Chondrocyte (in vitro differentiated cells): ENCODE results near the gene OR51B4. TPM values are rescaled to one million over a fixed set of nuclear protein-coding genes. Genes with fewer than 3 reads are reported as not detected.
"Not testable (repeated sequence)": the region's sequence is repeated elsewhere in the genome, so short reads cannot be mapped to it uniquely, and the experiment has no call there.

Experiments used
- DNase-seq: peaks from one replicate; pipeline ENCODE4 v3.0.0; 2021; ENCODE audit warnings: mixed read lengths, low spot score
- H3K27ac Mint-ChIP-seq: one replicate; pipeline ENCODE4 v1.8.0; 2021; ENCODE audit warnings: mild to moderate bottlenecking, moderate library complexity, mixed read lengths; ENCODE audit not compliant: unreplicated experiment
- H3K27me3 Mint-ChIP-seq: 2 replicates; pipeline ENCODE4 v1.8.0; 2021; ENCODE audit warnings: low read depth, mixed read lengths
- H3K36me3 Mint-ChIP-seq: 2 replicates; pipeline ENCODE4 v1.8.0; 2021; ENCODE audit warnings: low read depth, mixed read lengths
- H3K4me1 Mint-ChIP-seq: 2 replicates; pipeline ENCODE4 v1.8.0; 2021; ENCODE audit warnings: low read depth, mild to moderate bottlenecking, mixed read lengths
- H3K4me3 Mint-ChIP-seq: one replicate; pipeline ENCODE4 v1.8.0; 2021; ENCODE audit warnings: mild to moderate bottlenecking, moderate library complexity, mixed read lengths; ENCODE audit not compliant: unreplicated experiment
- H3K9me3 Mint-ChIP-seq: 2 replicates; pipeline ENCODE4 v1.8.0; 2021; ENCODE audit warnings: low read depth, mixed read lengths
- CTCF ChIP-seq: fragments of 200-600 bp; sonication (generic); IDR thresholded peaks from 2 replicates; pipeline ENCODE4 v1.5.0; 2021; ENCODE audit warnings: antibody characterized with exemption, mild to moderate bottlenecking, moderate library complexity
- total RNA-seq: library from RNA; stranded (reverse); gene quantifications from 3 replicates; pipeline ENCODE4 v1.2.1, GENCODE V29; 2021

Gene OR51B4
- total RNA-seq, 1 donor from 2014 or later: not detected

GRCh38 chr11:5304046-5304445 is 2.3 kb upstream of the OR51B4 start:
- Mint-ChIP-seq H3K27me3 (peaks cover 10% of the 10 kb centered on the region), H3K4me3 (no peak overlapping the region), H3K27ac (no peak overlapping the region), H3K4me1 (no peaks in the 10 kb centered on the region), H3K36me3 (no peaks in the 10 kb centered on the region), H3K9me3 (peaks cover 2% of the 10 kb centered on the region)
- no peak for DNase-seq
- no peak for TF ChIP-seq CTCF

GRCh38 chr11:5303626-5304025 is 1.9 kb upstream of the OR51B4 start:
- H3K4me3 Mint-ChIP-seq: no peak overlapping the region
- H3K27me3 Mint-ChIP-seq: peaks cover 10% of the 10 kb centered on the region
- H3K36me3 Mint-ChIP-seq: no peaks in the 10 kb centered on the region
- H3K27ac Mint-ChIP-seq: no peak overlapping the region
- H3K9me3 Mint-ChIP-seq: peaks cover 2% of the 10 kb centered on the region
- TF ChIP-seq CTCF: no peak
- no peak for DNase-seq
- no peaks in the 10 kb centered on the region for H3K4me1 Mint-ChIP-seq

GRCh38 chr11:5300251-5300650 is 1.5 kb downstream of the OR51B4 start:
- DNase-seq: no peak

GRCh38 chr11:5298451-5298850 is 3.3 kb downstream of the OR51B4 start:
- Mint-ChIP-seq H3K27me3 (peaks cover 14% of the 10 kb centered on the region), H3K4me3 (no peak overlapping the region), H3K36me3 (no peaks in the 10 kb centered on the region), H3K27ac (no peak overlapping the region), H3K9me3 (peaks cover 2% of the 10 kb centered on the region), H3K4me1 (no peaks in the 10 kb centered on the region)
- no peak for TF ChIP-seq CTCF
- DNase-seq: no peak

More at GRCh38 chr11:5300251-5300650, 1.5 kb downstream of the OR51B4 start:
- Mint-ChIP-seq H3K4me1 (no peaks in the 10 kb centered on the region), H3K27me3 (peaks cover 14% of the 10 kb centered on the region), H3K4me3 (no peak overlapping the region), H3K9me3 (peaks cover 2% of the 10 kb centered on the region), H3K27ac (no peak overlapping the region), H3K36me3 (no peaks in the 10 kb centered on the region)
- TF ChIP-seq CTCF: no peak

- Mint-ChIP-seq H3K27me3 (peaks cover 14% of the 10 kb centered on the region), H3K36me3 (no peaks in the 10 kb centered on the region), H3K9me3 (peaks cover 2% of the 10 kb centered on the region), H3K4me3 (no peak overlapping the region), H3K27ac (no peak overlapping the region), H3K4me1 (no peaks in the 10 kb centered on the region)
- TF ChIP-seq CTCF: no peak
- DNase-seq: no peak
These were observed 3.9 kb downstream of the OR51B4 start for GRCh38 chr11:5297721-5298323.

GRCh38 chr11:5294342-5294995 is 7.3 kb downstream of the OR51B4 start:
- not testable (repeated sequence) for H3K4me1 Mint-ChIP-seq, H3K27ac Mint-ChIP-seq, H3K36me3 Mint-ChIP-seq, H3K4me3 Mint-ChIP-seq, DNase-seq, H3K9me3 Mint-ChIP-seq
- peaks cover 11% of the 10 kb centered on the region for H3K27me3 Mint-ChIP-seq
